Stimulated activated CD4-positive, alpha-beta T cell treated with anti-CD3 and anti-CD28 coated beads, Interleukin-1b, Interleukin-23, amount 100 ng/mL, for 4 hours (primary cell): ENCODE data around the gene ATP13A2.

Experiments
- DNase-seq, 2 donors: peaks; one replicate each; pipeline ENCODE4 v3.0.0-alpha.2; 2020; ENCODE audit warnings: low read depth in 2 of 2

Gene ATP13A2

GRCh38 chr1:17004466-17005364, 7.0 kb downstream of the ATP13A2 start:
- DNase-seq = no peak

GRCh38 chr1:17002524-17002902, 9.2 kb downstream of the ATP13A2 start:
- no peak for DNase-seq

- no peak for DNase-seq
Measured at GRCh38 chr1:17001760-17002523, 9.8 kb downstream of the ATP13A2 start.

GRCh38 chr1:16999863-17000262, 11.9 kb downstream of the ATP13A2 start:
- DNase-seq = no peak

- no peak for DNase-seq
Measured at GRCh38 chr1:16998589-16998988, 13.1 kb downstream of the ATP13A2 start.

GRCh38 chr1:16996845-16997244, 14.9 kb downstream of the ATP13A2 start:
- DNase-seq = no peak

GRCh38 chr1:16993521-16994038, 18.1 kb downstream of the ATP13A2 start:
- no peak for DNase-seq

- no peak for DNase-seq
Measured at GRCh38 chr1:16992675-16993074, 19.1 kb downstream of the ATP13A2 start.

GRCh38 chr1:16992102-16992501, 19.6 kb downstream of the ATP13A2 start:
- DNase-seq = no peak

- no peak for DNase-seq
Measured at GRCh38 chr1:16991571-16991970, 20.2 kb downstream of the ATP13A2 start.

- no peak for DNase-seq
Measured at GRCh38 chr1:16989676-16990391, 21.9 kb downstream of the ATP13A2 start.

GRCh38 chr1:16988210-16988609, 23.5 kb downstream of the ATP13A2 start:
- no peak for DNase-seq

- DNase-seq = no peak
Measured at GRCh38 chr1:16986962-16987361, 24.8 kb downstream of the ATP13A2 start.

GRCh38 chr1:16986560-16986959, 25.2 kb downstream of the ATP13A2 start:
- no peak for DNase-seq

- DNase-seq = no peak
Measured at GRCh38 chr1:16986113-16986512, 25.6 kb downstream of the ATP13A2 start.

GRCh38 chr1:16984717-16985116, 27.0 kb downstream of the ATP13A2 start:
- DNase-seq = no peak

- no peak for DNase-seq
Measured at GRCh38 chr1:16983649-16984048, 28.1 kb downstream of the ATP13A2 start.

- DNase-seq = no peak
Measured at GRCh38 chr1:16982902-16983301, 28.8 kb downstream of the ATP13A2 start.

GRCh38 chr1:16981269-16981849, 30.4 kb downstream of the ATP13A2 start:
- DNase-seq = no peak

- peak in 1 of 2 donors; percentile 5 for DNase-seq
Measured at GRCh38 chr1:16980473-16981268, 31.1 kb downstream of the ATP13A2 start, which contains the start of gene MFAP2. MFAP2 (minus strand) TSS chr1:16980620; CDS start chr1:16978273, 2,347 bp downstream.
